ENCODE measurements around the gene ZNF750. TPM values are rescaled to one million over a fixed set of nuclear protein-coding genes. Genes with fewer than 3 reads are reported as not detected.

ZNF750 gene
- not detected in 2 replicates for total RNA-seq (ENCODE audit: low replicate concordance)

DNA sequence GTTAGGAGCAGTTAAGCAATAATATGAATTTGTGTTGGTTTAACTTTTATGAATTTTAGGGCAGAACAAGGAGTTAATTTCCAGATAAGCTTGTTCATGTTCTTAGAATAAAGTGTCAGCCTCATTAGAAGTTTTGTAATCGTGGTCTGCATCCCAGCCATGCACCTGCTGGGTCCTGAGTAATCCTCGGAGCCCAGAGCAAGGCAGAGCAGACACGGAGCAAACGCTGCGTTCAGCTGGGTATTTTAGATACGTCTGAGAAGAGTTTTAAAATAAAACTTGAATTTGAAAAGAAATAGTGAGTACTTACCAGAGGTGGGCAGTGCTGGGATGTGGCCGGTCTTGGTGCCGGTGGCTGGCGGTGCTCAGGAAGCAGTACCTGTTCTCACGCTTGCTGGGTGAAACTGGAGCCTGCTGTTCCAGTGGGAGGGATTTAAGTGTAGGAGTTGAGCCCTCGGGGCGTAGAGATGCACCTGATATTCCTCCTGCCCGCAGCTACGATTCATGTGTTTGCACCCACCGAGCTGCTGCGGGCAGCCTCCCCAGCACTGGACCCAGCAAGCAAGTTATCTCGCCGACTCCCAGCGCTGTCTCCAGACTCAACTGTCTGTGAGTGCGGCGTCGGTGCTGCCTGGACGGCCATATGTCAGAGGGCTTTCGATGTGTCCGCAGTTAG is at the start of gene ZNF750:
Gene ZNF750 (minus strand): TSS at position 406 of the 676 bp plus-strand sequence. CDS start 7,568 bp downstream, outside the sequence.
- Mint-ChIP-seq H3K27ac (peak within 1 kb of the TSS; percentile 82), H3K4me3 (no peak within 1 kb of the TSS), H3K36me3 (peaks cover 6% of the 10 kb centered on the region), H3K4me1 (peaks cover 16% of the 10 kb centered on the region), H3K27me3 (ENCODE audit: insufficient read depth, low read depth) (no peaks in the 10 kb centered on the region), H3K9me3 (no peaks in the 10 kb centered on the region)
- DNase-seq (ENCODE audit: low spot score) = no peak
- no peak within 1 kb of the TSS for H3K27ac ChIP-seq
- no peaks in the 10 kb centered on the region for H3K36me3 ChIP-seq
- H3K9me3 ChIP-seq (ENCODE audit: low read depth) = no peaks in the 10 kb centered on the region
- no peaks in the 10 kb centered on the region for H3K79me2 ChIP-seq (ENCODE audit: low read depth)
- no peaks in the 10 kb centered on the region for H3K27me3 ChIP-seq
- H3K4me3 ChIP-seq = no peak within 1 kb of the TSS
- H3K4me2 ChIP-seq = no peak within 1 kb of the TSS
- peaks cover 27% of the 10 kb centered on the region for H3K4me1 ChIP-seq
- peaks cover 13% of the 10 kb centered on the region for H4K20me1 ChIP-seq (ENCODE audit: low read depth)
- H2AFZ ChIP-seq (replicated peaks) = no peak within 1 kb of the TSS
- TF ChIP-seq EZH2phosphoT487 (IDR thresholded peaks at IDR 0.05) = no peak
- no peak for TF ChIP-seq EZH2 (IDR thresholded peaks at IDR 0.05)
- TF ChIP-seq, protein P1, sequence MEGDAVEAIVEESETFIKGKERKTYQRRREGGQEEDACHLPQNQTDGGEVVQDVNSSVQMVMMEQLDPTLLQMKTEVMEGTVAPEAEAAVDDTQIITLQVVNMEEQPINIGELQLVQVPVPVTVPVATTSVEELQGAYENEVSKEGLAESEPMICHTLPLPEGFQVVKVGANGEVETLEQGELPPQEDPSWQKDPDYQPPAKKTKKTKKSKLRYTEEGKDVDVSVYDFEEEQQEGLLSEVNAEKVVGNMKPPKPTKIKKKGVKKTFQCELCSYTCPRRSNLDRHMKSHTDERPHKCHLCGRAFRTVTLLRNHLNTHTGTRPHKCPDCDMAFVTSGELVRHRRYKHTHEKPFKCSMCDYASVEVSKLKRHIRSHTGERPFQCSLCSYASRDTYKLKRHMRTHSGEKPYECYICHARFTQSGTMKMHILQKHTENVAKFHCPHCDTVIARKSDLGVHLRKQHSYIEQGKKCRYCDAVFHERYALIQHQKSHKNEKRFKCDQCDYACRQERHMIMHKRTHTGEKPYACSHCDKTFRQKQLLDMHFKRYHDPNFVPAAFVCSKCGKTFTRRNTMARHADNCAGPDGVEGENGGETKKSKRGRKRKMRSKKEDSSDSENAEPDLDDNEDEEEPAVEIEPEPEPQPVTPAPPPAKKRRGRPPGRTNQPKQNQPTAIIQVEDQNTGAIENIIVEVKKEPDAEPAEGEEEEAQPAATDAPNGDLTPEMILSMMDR (IDR thresholded peaks at IDR 0.05) = no peak
- no peak within 1 kb of the TSS for H3K9ac ChIP-seq
- no peaks in the 10 kb centered on the region for H3F3A ChIP-seq (ENCODE audit: low read depth)

DNA sequence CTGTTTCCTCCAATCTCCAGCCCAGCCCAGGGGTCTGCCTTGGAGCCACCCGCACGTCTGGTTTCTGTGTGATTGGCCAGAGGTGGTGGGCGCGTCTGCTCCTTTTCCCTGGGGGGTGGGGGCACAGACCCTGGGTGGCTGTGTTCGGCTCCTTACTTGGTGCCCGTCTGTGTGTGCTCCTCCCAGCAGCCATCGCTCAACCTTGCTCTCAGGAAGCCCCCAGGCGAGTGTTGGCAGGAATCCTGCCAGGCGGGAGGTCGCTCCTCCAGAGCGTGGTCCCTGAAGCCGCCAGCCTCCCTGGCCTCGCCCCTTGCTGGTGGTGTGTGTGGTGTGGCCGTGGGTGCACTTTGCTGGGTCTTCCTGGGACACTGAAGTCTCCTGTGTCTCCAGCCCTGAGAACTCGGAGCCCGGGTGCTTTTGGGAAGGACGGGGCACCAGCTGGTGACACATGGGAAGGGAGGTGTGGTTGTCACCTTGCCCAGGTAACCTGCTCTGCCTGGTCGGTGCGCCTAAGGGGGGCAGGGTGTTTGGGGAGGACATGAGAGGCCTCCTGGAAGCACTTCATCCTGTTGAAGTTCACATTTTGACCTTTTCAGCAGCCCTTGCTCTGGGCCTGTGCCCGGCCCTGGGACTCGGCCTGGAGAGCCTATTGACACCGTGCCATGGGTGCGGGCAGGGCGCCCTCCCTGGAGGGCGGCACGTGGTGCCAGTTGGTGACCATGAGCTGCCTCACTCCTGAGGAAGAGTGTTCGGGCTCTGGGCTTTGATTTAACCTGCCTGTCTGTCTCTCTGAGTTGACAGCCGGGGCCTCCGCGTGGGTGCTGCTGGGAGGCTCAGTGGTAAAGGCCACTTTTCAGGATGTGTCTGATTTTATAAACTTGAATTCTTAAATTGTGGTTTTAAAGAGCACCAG is 49.0 kb upstream of the ZNF750 start:
- H3K27me3 ChIP-seq = no peaks in the 10 kb centered on the region
- H3K79me2 ChIP-seq (ENCODE audit: low read depth) = no peaks in the 10 kb centered on the region
- no peaks in the 10 kb centered on the region for H3K4me1 ChIP-seq
- H3F3A ChIP-seq (ENCODE audit: low read depth) = no peaks in the 10 kb centered on the region
- H3K9me3 Mint-ChIP-seq = no peaks in the 10 kb centered on the region
- H3K4me2 ChIP-seq = no peak overlapping the region
- H3K27ac Mint-ChIP-seq = no peak overlapping the region
- H3K9me3 ChIP-seq (ENCODE audit: low read depth) = no peaks in the 10 kb centered on the region
- DNase-seq (ENCODE audit: low spot score) = no peak
- H4K20me1 ChIP-seq (ENCODE audit: low read depth) = no peaks in the 10 kb centered on the region
- H3K36me3 Mint-ChIP-seq = peaks cover 32% of the 10 kb centered on the region
- no peak overlapping the region for H3K27ac ChIP-seq
- no peak overlapping the region for H3K4me3 ChIP-seq
- TF ChIP-seq EZH2 (IDR thresholded peaks at IDR 0.05) (no peak), EZH2phosphoT487 (IDR thresholded peaks at IDR 0.05) (no peak)
- TF ChIP-seq, protein P1 (IDR thresholded peaks at IDR 0.05) = no peak
- peaks cover 50% of the 10 kb centered on the region for H3K4me1 Mint-ChIP-seq
- no peak overlapping the region for H2AFZ ChIP-seq (replicated peaks)
- H3K4me3 Mint-ChIP-seq = no peak overlapping the region
- no peak overlapping the region for H3K9ac ChIP-seq
- H3K27me3 Mint-ChIP-seq (ENCODE audit: insufficient read depth, low read depth) = peaks cover 4% of the 10 kb centered on the region
- no peaks in the 10 kb centered on the region for H3K36me3 ChIP-seq

DNA sequence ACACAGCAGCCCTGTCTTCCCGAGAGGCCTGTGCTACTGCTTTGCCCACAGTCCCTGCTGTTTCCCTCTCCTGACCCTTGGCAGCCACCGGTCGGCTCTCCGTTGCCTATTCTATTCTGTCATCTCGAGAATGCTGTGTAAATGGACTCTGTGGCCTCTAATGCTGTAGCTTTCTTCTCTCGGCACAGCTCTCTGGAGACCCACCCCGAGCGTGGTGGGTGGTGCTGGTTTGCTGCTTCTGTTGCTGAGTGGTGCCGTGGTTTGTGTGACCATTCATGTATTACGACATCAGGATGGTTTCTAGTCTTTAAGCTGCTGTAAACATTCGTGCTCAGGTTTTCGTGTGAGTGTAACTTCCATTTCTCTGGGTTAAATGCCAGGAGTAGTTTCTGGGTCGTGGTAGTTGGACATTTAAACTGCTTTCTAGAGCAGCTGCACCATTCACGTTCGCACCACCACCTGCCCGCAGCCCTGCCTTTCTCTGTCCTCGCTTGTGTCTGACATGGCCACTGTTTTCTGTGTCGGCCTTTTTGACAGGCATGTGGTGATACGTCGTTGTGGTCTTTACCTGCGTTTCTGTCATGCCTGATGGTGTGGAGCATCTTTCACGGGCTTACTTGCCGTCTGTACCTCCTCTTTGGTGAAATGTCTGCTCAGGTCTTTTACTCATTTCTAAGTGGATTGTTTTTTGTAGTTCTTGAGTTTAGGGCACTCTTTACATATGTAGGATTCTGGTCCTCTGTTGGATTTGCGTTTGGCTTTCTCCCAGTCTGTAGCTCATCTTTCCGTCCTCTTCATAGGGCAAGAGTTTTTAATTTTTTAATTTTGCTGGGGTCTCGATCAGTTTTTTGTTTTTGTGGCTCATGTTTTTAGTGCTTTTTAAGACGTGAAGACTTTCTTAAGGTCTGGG is 47.7 kb upstream of the ZNF750 start:
- H3K4me1 Mint-ChIP-seq = peaks cover 44% of the 10 kb centered on the region
- TF ChIP-seq, protein P1 (IDR thresholded peaks at IDR 0.05) = no peak
- no peak for TF ChIP-seq EZH2 (IDR thresholded peaks at IDR 0.05)
- TF ChIP-seq EZH2phosphoT487 (IDR thresholded peaks at IDR 0.05) = no peak
- H3K9me3 Mint-ChIP-seq = no peaks in the 10 kb centered on the region
- H3K4me3 Mint-ChIP-seq = no peak overlapping the region
- no peaks in the 10 kb centered on the region for H3K4me1 ChIP-seq
- no peaks in the 10 kb centered on the region for H4K20me1 ChIP-seq (ENCODE audit: low read depth)
- no peak overlapping the region for H3K4me2 ChIP-seq
- no peak overlapping the region for H3K4me3 ChIP-seq
- H3K9ac ChIP-seq = no peak overlapping the region
- H3K27me3 ChIP-seq = no peaks in the 10 kb centered on the region
- H3K9me3 ChIP-seq (ENCODE audit: low read depth) = no peaks in the 10 kb centered on the region
- H3K27me3 Mint-ChIP-seq (ENCODE audit: insufficient read depth, low read depth) = peaks cover 4% of the 10 kb centered on the region
- H3K27ac ChIP-seq = no peak overlapping the region
- no peaks in the 10 kb centered on the region for H3K36me3 ChIP-seq
- DNase-seq (ENCODE audit: low spot score) = no peak
- no peak overlapping the region for H2AFZ ChIP-seq (replicated peaks)
- H3F3A ChIP-seq (ENCODE audit: low read depth) = no peaks in the 10 kb centered on the region
- H3K36me3 Mint-ChIP-seq = peaks cover 26% of the 10 kb centered on the region
- H3K79me2 ChIP-seq (ENCODE audit: low read depth) = no peaks in the 10 kb centered on the region
- H3K27ac Mint-ChIP-seq = peak overlapping the region; percentile 3

All from neural progenitor cell (in vitro differentiated cells).